ENCODE data around the gene HAO2. TPM values are rescaled to one million over a fixed set of nuclear protein-coding genes. Genes with fewer than 3 reads are reported as not detected.

Gene HAO2
- total RNA-seq, 1 experiment from 2014 or later: 0.13 TPM

DNA sequence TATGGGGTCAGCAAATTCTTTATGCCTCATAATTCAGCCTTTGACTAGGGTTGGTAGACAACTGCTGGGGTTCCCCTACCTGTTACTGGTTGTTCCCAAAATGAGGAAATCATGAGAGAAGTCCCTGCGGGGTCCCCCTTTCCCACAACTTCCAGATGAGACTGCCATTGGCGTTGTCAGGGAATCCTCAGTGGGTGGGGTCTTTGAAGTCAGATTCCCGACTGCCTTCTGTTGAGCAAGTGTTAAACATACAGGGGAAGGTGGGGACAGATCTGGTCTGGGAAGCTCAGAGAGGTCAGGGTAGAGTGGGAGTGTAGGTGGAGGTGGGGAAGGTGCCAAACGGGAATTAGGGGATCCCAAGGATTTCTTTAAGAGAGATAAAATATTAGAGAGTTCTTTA is 61.1 kb downstream of the HAO2 start:
- DNase-seq: no peak
- no CpG with 5 or more reads among the region's 4 CpGs for WGBS (ENCODE audit: extremely low coverage, insufficient read length, low lambda C conversion rate)
- H3K18ac ChIP-seq (ENCODE audit: insufficient read length, low read depth, low read length): no peak overlapping the region
- no peaks in the 10 kb centered on the region for H3K4me1 ChIP-seq (ENCODE audit: insufficient read depth, low read length)
- no peak overlapping the region for H3K4me2 ChIP-seq (ENCODE audit: insufficient read depth, insufficient read length, low read length)
- peaks cover 6 to 9% of the 10 kb centered on the region in 2 experiments for H3K4me1 Mint-ChIP-seq
- H3K79me1 ChIP-seq (ENCODE audit: insufficient read depth, low read depth, low read length, poor library complexity, severe bottlenecking): no peaks in the 10 kb centered on the region
- H2BK15ac ChIP-seq (ENCODE audit: low read depth, low read length): no peak overlapping the region
- no peak overlapping the region for H3K27ac ChIP-seq (ENCODE audit: insufficient read length, low read depth, low read length)
- no peak overlapping the region for H3K27ac Mint-ChIP-seq
- no peak overlapping the region for H2BK12ac ChIP-seq (ENCODE audit: insufficient read length, low read depth, low read length)
- no peak overlapping the region for H3K56ac ChIP-seq (ENCODE audit: insufficient read length, low read depth, low read length)
- H3K27me3 ChIP-seq (ENCODE audit: insufficient read depth, low read length): no peaks in the 10 kb centered on the region
- no peaks in the 10 kb centered on the region for H3K9me3 ChIP-seq (ENCODE audit: control insufficient read depth, low read depth, low read length)
- H3K36me3 Mint-ChIP-seq (ENCODE audit: insufficient read depth in 1 of 3, low read depth in 3 of 3): no peaks in the 10 kb centered on the region
- no peak overlapping the region for H4K5ac ChIP-seq (ENCODE audit: insufficient read length, low read depth, low read length)
- no peak overlapping the region for H3K4ac ChIP-seq (ENCODE audit: low read depth, low read length)
- no peak overlapping the region for H3K4me3 Mint-ChIP-seq
- H4K20me1 ChIP-seq (ENCODE audit: control insufficient read depth, insufficient read depth, insufficient read length): no peaks in the 10 kb centered on the region
- no peaks in the 10 kb centered on the region for H3K23me2 ChIP-seq (ENCODE audit: insufficient read length, low read depth, low read length, poor library complexity, severe bottlenecking)
- no peaks in the 10 kb centered on the region for H3K9me3 Mint-ChIP-seq
- no peak overlapping the region for H3K23ac ChIP-seq (ENCODE audit: insufficient read length, low read depth, low read length)
- peaks cover 2% of the 10 kb centered on the region; the same call in 1 of the 2 replicates for H3K27me3 Mint-ChIP-seq (ENCODE audit: low read depth)
- no peak overlapping the region for H3K14ac ChIP-seq (ENCODE audit: insufficient read depth, low read length)
- no peak overlapping the region for H2BK120ac ChIP-seq (ENCODE audit: low read depth, low read length, poor library complexity, severe bottlenecking)
- no peaks in the 10 kb centered on the region for H3K79me2 ChIP-seq (ENCODE audit: insufficient read depth, low read length)
- no peak overlapping the region for H2BK5ac ChIP-seq (ENCODE audit: insufficient read length, low read length)
- no peak overlapping the region for H2BK20ac ChIP-seq (ENCODE audit: low read depth, low read length, poor library complexity, severe bottlenecking)
- no peak overlapping the region for H3K9ac ChIP-seq (ENCODE audit: extremely low read depth, insufficient read length, low read length)
- H3T11ph ChIP-seq (ENCODE audit: low read length): no peak overlapping the region
- no peak overlapping the region for H4K8ac ChIP-seq (replicated peaks; ENCODE audit: insufficient read length, low read depth, low read length)
- H2AFZ ChIP-seq (ENCODE audit: low read length): no peak overlapping the region
- TF ChIP-seq CTCF (conservative IDR thresholded peaks at IDR 0.05): no peak
- H2AK5ac ChIP-seq (ENCODE audit: insufficient read length, low read length): no peak overlapping the region
- H4K91ac ChIP-seq (ENCODE audit: insufficient read length, low read depth, low read length): no peak overlapping the region
